Epithelial cell of proximal tubule (primary cell): ENCODE measurements around the gene SETDB2. TPM values are rescaled to one million over a fixed set of nuclear protein-coding genes. Genes with fewer than 3 reads are reported as not detected.

Experiments used
- DNase-seq: peaks from one replicate; pipeline ENCODE4 v3.0.0-alpha.2; 2011; ENCODE audit warnings: low read depth
- H3K4me3 ChIP-seq: 2 replicates; pipeline ENCODE4 v1.5.1; 2011; ENCODE audit warnings: low read depth, mild to moderate bottlenecking, low read length
- total RNA-seq: library from RNA; depleted of rRNA; stranded (reverse); fragments of >200 nt; gene quantifications from 2 replicates; pipeline ENCODE4 v1.2.3, GENCODE V29; 2015
- TF ChIP-seq, protein P1 (sequence below): conservative IDR thresholded peaks from 2 replicates; pipeline ENCODE4 v1.5.1; 2012; ENCODE audit warnings: low read depth, mild to moderate bottlenecking, low read length

Gene SETDB2
- total RNA-seq, 1 donor from 2014 or later = 5.2 TPM

GRCh38 chr13:49503951-49504350 is 59.9 kb downstream of the SETDB2 start:
- TF ChIP-seq, protein P1, sequence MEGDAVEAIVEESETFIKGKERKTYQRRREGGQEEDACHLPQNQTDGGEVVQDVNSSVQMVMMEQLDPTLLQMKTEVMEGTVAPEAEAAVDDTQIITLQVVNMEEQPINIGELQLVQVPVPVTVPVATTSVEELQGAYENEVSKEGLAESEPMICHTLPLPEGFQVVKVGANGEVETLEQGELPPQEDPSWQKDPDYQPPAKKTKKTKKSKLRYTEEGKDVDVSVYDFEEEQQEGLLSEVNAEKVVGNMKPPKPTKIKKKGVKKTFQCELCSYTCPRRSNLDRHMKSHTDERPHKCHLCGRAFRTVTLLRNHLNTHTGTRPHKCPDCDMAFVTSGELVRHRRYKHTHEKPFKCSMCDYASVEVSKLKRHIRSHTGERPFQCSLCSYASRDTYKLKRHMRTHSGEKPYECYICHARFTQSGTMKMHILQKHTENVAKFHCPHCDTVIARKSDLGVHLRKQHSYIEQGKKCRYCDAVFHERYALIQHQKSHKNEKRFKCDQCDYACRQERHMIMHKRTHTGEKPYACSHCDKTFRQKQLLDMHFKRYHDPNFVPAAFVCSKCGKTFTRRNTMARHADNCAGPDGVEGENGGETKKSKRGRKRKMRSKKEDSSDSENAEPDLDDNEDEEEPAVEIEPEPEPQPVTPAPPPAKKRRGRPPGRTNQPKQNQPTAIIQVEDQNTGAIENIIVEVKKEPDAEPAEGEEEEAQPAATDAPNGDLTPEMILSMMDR = no peak
- H3K4me3 ChIP-seq = no peak overlapping the region
- no peak for DNase-seq

GRCh38 chr13:49512578-49512977 is 68.5 kb downstream of the SETDB2 start:
- no peak overlapping the region for H3K4me3 ChIP-seq
- TF ChIP-seq, protein P1 = no peak
- no peak for DNase-seq

DNA sequence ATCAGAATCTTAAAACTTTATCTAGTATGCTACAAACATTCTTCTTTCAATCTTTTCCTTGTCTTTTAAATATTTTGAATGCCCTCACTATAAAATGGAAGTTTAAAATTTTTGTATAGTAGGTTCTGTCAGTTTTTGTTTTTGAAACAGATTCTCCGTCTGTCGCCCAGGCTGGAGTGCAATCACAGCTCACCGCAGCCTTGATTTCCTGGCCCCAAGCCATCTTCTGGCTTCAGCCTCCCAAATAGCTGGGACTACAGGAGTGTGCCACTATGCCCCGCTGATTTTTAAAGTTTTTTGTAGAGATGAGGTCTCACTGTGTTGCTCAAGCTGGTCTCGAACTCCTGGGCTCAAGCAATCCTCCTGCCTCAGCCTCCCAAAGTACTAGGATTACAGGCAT is 72.4 kb downstream of the SETDB2 start:
- no peak overlapping the region for H3K4me3 ChIP-seq
- DNase-seq = no peak
- TF ChIP-seq, protein P1 = no peak

DNA sequence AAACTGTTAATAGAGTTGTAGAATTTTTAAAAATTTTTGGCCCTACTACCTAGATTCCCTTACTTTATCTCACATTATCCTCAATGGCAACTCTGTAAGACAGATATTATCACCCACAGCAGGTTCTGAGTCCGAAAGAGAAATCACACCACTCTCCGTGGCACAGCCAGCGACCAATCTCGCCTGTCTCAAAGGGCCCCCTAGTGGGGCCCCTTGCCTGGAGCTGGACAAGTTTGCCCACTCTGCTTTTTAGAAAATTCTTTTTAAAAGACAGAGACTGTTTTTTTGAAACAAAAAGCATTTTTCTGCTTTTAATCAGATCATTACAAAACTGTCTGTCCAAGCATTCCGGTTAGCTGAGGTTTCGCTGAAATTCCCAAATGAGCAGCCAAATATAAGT is 73.4 kb downstream of the SETDB2 start:
- TF ChIP-seq, protein P1 = peak; percentile 35
- no peak for DNase-seq
- no peak overlapping the region for H3K4me3 ChIP-seq

DNA sequence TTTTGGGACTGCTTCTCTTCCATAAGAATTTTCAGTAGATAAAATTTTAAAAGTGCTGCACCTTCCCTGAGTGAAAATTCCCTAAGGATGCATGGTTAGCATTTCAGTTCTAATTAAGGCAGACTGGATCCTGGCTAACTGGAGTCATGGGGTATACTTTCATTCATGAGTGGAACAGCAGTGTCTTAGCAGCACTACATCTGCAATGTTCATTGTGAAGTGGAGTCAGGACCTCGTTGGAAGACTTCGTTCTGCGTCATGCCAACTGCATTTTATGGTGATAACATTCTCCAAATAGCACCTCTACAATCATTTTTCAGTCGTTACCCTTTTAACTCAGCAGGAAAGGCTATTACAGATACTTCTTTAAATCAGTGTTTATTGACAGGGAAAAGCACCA is 77.2 kb downstream of the SETDB2 start:
- no peak overlapping the region for H3K4me3 ChIP-seq
- TF ChIP-seq, protein P1 = no peak

GRCh38 chr13:49524740-49525501 is 80.8 kb downstream of the SETDB2 start:
- H3K4me3 ChIP-seq = no peak overlapping the region
- DNase-seq = no peak
- TF ChIP-seq, protein P1 = no peak

More for the DNA sequence above, 77.2 kb downstream of the SETDB2 start:
- DNase-seq = no peak

DNA sequence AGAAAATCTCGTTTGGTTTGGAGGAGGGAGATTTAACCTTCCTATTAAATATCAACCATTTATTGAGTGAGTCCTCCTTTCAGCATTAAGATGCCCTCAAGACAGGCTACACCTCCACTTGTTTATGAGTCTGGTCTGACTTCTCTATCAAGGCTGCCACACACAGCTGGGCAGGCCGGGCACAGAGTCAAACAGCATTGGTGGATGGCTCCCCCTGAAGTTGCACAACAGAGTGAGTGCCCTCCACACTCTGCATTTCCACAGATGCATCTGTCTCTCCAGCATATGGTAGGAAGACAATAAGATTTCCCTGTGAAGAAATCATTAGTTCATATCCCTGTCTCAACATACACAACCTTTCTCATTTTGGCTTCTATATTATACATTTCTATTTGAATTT is 83.0 kb downstream of the SETDB2 start:
- no peak overlapping the region for H3K4me3 ChIP-seq
- TF ChIP-seq, protein P1 = no peak
- no peak for DNase-seq
